Type B pancreatic cell (in vitro differentiated cells): ENCODE results near the gene ZNF516. TPM values are rescaled to one million over a fixed set of nuclear protein-coding genes. Genes with fewer than 3 reads are reported as not detected.

Experiments
- DNase-seq: peaks from one replicate; pipeline ENCODE4 v3.0.0; 2021; ENCODE audit warnings: mixed read lengths; ENCODE audit not compliant: unreplicated experiment; ENCODE audit errors: extremely low spot score
- H3K27ac Mint-ChIP-seq: 2 replicates; pipeline ENCODE4 v1.8.0; 2021; ENCODE audit warnings: mild to moderate bottlenecking, mixed read lengths
- H3K27me3 Mint-ChIP-seq: 2 replicates; pipeline ENCODE4 v1.8.0; 2021; ENCODE audit warnings: mixed read lengths
- H3K36me3 Mint-ChIP-seq: 2 replicates; pipeline ENCODE4 v1.8.0; 2021; ENCODE audit warnings: mixed read lengths
- H3K4me1 Mint-ChIP-seq: one replicate; pipeline ENCODE4 v1.8.0; 2021; ENCODE audit warnings: mixed read lengths; ENCODE audit not compliant: unreplicated experiment
- H3K4me3 Mint-ChIP-seq: 2 replicates; pipeline ENCODE4 v1.8.0; 2021; ENCODE audit warnings: mild to moderate bottlenecking, mixed read lengths
- H3K9me3 Mint-ChIP-seq: 2 replicates; pipeline ENCODE4 v1.8.0; 2021; ENCODE audit warnings: mixed read lengths
- CTCF ChIP-seq: fragments of 200-600 bp; sonication (generic); conservative IDR thresholded peaks from 2 replicates; pipeline ENCODE4 v1.5.0; 2021; ENCODE audit warnings: antibody characterized with exemption, mild to moderate bottlenecking
- total RNA-seq: library from RNA; stranded (reverse); gene quantifications from 2 replicates; pipeline ENCODE4 v1.2.1, GENCODE V29; 2021; ENCODE audit warnings: low replicate concordance

Gene ZNF516
- total RNA-seq, 1 donor from 2014 or later, result 71.2 TPM

- Mint-ChIP-seq H3K9me3 (no peaks in the 10 kb centered on the region), H3K4me1 (peaks cover 39% of the 10 kb centered on the region), H3K36me3 (peaks cover 44% of the 10 kb centered on the region), H3K4me3 (no peak overlapping the region), H3K27ac (peak overlapping the region; percentile 18), H3K27me3 (no peaks in the 10 kb centered on the region)
- TF ChIP-seq CTCF, result no peak
- DNase-seq, result peak; percentile 43
Observed at GRCh38 chr18:76429262-76430126, 65.5 kb downstream of the ZNF516 start.

DNA sequence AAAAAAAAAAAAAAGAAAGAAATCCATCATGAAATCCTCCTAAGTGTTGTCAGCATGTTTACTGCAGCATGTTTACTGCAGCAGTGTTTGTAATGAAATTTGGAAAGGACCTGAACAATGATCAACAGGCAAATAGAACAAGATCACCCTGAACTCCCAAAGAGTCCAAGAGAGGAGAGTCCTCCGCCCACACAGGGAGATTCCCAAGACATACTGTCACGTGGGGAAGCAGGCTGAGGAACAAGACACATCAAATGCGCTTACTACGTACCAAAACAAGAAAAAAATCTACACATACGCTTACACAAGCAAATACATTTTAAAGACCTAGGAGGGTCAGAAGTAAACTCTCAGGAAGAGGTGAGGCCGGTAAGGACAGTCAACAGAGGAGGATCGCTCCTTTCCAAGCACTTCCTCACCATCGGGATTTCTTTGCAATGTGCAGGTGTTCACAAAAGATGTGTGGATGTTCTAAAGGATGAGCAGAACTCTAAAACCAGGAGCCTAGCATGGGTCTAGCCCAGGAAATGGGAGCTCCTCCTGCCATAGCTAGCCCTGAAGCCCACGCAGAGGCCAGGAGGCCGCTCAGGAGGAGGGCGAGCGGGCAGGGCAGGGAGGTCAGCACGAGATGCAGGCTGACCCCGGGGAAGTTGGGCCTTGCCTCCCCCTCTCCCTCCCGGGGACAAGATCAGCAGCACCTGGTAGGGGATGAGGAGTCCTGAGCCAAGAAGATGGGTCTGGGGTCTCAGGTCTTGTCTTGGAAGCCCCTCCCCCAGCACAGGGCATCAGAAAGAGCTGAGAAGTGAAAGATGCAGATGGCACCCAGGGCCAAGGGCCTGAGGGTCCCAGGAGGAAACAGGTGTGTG is 66.4 kb downstream of the ZNF516 start:
- no peak for TF ChIP-seq CTCF
- Mint-ChIP-seq H3K36me3 (peaks cover 38% of the 10 kb centered on the region), H3K4me1 (peaks cover 39% of the 10 kb centered on the region), H3K9me3 (no peaks in the 10 kb centered on the region), H3K27me3 (no peaks in the 10 kb centered on the region), H3K27ac (no peak overlapping the region), H3K4me3 (no peak overlapping the region)
- DNase-seq, result peak; percentile 43

GRCh38 chr18:76426737-76427305 is 68.2 kb downstream of the ZNF516 start:
- no peak overlapping the region for H3K4me3 Mint-ChIP-seq
- H3K4me1 Mint-ChIP-seq, result peaks cover 52% of the 10 kb centered on the region
- H3K36me3 Mint-ChIP-seq, result peaks cover 23% of the 10 kb centered on the region
- H3K27ac Mint-ChIP-seq, result no peak overlapping the region
- no peaks in the 10 kb centered on the region for H3K27me3 Mint-ChIP-seq
- peak; percentile 69 for DNase-seq
- H3K9me3 Mint-ChIP-seq, result no peaks in the 10 kb centered on the region
- TF ChIP-seq CTCF, result peak; percentile 82

GRCh38 chr18:76425146-76426131 is 69.6 kb downstream of the ZNF516 start:
- no peak overlapping the region for H3K4me3 Mint-ChIP-seq
- no peak for DNase-seq
- no peaks in the 10 kb centered on the region for H3K9me3 Mint-ChIP-seq
- peaks cover 53% of the 10 kb centered on the region for H3K4me1 Mint-ChIP-seq
- no peak for TF ChIP-seq CTCF
- peaks cover 14% of the 10 kb centered on the region for H3K36me3 Mint-ChIP-seq
- H3K27ac Mint-ChIP-seq, result peak overlapping the region; percentile 14
- H3K27me3 Mint-ChIP-seq, result no peaks in the 10 kb centered on the region

DNA sequence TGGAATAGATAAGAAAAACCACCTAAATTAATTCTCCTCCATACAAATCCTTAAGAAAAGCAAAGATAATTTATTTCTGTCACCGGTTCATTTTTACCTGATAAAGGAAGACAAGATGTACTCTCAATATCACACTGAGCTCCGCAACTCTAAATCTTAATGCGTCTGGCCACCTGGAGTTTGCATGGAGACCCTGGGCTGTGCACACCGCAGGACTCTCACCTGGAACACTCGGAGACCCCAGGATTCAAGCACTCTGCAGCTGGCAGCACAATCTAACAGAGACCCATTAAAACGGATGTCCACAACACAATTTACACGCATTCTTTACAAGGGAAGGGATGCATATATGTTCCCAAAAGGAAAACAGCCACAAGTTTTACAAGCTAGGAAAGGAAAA is 72.2 kb downstream of the ZNF516 start:
- Mint-ChIP-seq H3K27ac (no peak overlapping the region), H3K4me3 (no peak overlapping the region), H3K36me3 (peaks cover 7% of the 10 kb centered on the region), H3K4me1 (peaks cover 48% of the 10 kb centered on the region), H3K27me3 (no peaks in the 10 kb centered on the region), H3K9me3 (no peaks in the 10 kb centered on the region)
- no peak for DNase-seq
- TF ChIP-seq CTCF, result no peak
